Esophagus (tissue), 2 donors: ENCODE results near the gene PSMC3. TPM values are rescaled to one million over a fixed set of nuclear protein-coding genes. Genes with fewer than 3 reads are reported as not detected.

Source experiments
- H3K27ac ChIP-seq, 2 donors: one replicate each; pipeline ENCODE4 v1.5.1; 2013; ENCODE audit warnings: low read depth in 2 of 2, mild to moderate bottlenecking in 2 of 2, inconsistent platforms in 1 of 2, low read length in 1 of 2, moderate library complexity in 1 of 2
- H3K27me3 ChIP-seq, 2 donors: one replicate each; pipeline ENCODE4 v1.6.1; 2013; ENCODE audit warnings: low read length in 2 of 2, control low read depth in 1 of 2, mild to moderate bottlenecking in 1 of 2; ENCODE audit not compliant: insufficient read depth in 2 of 2, control insufficient read depth in 1 of 2
- H3K36me3 ChIP-seq, 2 donors: one replicate each; pipeline ENCODE4 v1.6.1; 2013; ENCODE audit warnings: low read length in 1 of 2; ENCODE audit not compliant: control insufficient read depth in 2 of 2, insufficient read depth in 2 of 2
- H3K4me1 ChIP-seq, 2 donors: one replicate each; pipeline ENCODE4 v1.6.1; 2013; ENCODE audit warnings: low read length in 1 of 2; ENCODE audit not compliant: control insufficient read depth in 2 of 2, insufficient read depth in 2 of 2
- H3K4me3 ChIP-seq, 2 donors: one replicate each; pipeline ENCODE4 v1.5.1; 2013; ENCODE audit warnings: low read length in 2 of 2, mild to moderate bottlenecking in 2 of 2, low read depth in 1 of 2, moderate library complexity in 1 of 2
- H3K9me3 ChIP-seq, 2 donors: one replicate each; pipeline ENCODE4 v1.6.1; 2013; ENCODE audit warnings: mild to moderate bottlenecking in 2 of 2, low read depth in 1 of 2, low read length in 1 of 2, moderate library complexity in 1 of 2; ENCODE audit not compliant: control insufficient read depth in 2 of 2, insufficient read depth in 1 of 2
- WGBS, 2 donors: extraction: QIAGEN DNeasy Blood & Tissue Kit; methylation state at CpG; one replicate each; pipeline ENCODE4 v1.1.7; 2013; 5-methylcytosine and 5-hydroxymethylcytosine counted together
- polyA plus RNA-seq, 2 donors: library from polyadenylated mRNA; stranded (reverse); fragments of 200-250 nt; gene quantifications; one replicate each; pipeline ENCODE4 v1.2.3, GENCODE V29; 2013
- donor health status: healthy with polysubstance abuse.
- donor health status: Bipolar disorder and iron deficiency.

Gene PSMC3
- polyA plus RNA-seq, 2 donors, result 90.3 to 137 TPM

DNA sequence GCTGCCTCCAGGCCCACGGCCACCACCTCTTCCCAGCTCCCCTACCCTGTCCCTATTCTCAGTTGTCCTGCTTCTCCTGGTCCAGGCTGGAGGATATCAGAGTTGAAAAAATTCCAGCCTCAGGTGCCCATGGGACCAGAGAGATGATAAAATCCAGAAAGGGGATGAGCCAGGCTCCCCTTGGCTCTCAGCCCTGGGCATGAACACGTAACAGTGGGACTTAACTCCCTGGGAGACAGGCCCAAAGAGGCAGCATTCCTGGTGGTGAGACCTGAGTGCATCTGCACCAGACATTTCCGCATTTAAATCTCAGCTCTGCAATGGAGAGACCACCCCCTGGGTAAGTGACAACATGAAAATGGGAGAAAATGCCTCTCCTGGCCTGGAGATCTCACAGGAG lies 28.2 kb downstream of the PSMC3 start:
- H3K27me3 ChIP-seq, result no peaks in the 10 kb centered on the region
- H3K36me3 ChIP-seq, result no peaks in the 10 kb centered on the region
- H3K9me3 ChIP-seq, result no peaks in the 10 kb centered on the region
- H3K4me1 ChIP-seq, result peaks cover 0 to 15% of the 10 kb centered on the region in 2 donors
- H3K27ac ChIP-seq, result peak overlapping the region in 1 of 2 donors; percentile 0
- H3K4me3 ChIP-seq, result no peak overlapping the region
- 62 to 76% methylated on average over 3 of the region's 3 CpGs for WGBS, 2 donors

DNA sequence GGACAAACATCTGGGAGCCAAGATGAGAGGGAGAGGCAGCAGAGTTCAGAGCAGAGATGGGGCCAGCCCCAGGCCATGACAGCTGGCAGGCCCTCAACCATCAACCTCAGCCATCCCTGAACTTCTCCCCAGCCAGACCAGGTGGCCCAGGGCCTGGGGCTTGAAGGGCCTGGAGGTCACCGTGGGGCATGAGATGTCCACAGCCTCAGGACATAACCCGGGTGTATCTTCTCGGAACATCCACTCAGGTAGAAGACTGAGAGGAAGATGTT lies 30.3 kb downstream of the PSMC3 start:
- H3K27me3 ChIP-seq, result no peaks in the 10 kb centered on the region
- peak overlapping the region in 1 of 2 donors; percentile 17 for H3K27ac ChIP-seq
- peaks cover 0 to 15% of the 10 kb centered on the region in 2 donors for H3K4me1 ChIP-seq
- no peaks in the 10 kb centered on the region for H3K36me3 ChIP-seq
- no peaks in the 10 kb centered on the region for H3K9me3 ChIP-seq
- no peak overlapping the region for H3K4me3 ChIP-seq
- whole genome bisulfite sequencing, 2 donors, result 80 to 83% methylated on average over 3 of the region's 3 CpGs

DNA sequence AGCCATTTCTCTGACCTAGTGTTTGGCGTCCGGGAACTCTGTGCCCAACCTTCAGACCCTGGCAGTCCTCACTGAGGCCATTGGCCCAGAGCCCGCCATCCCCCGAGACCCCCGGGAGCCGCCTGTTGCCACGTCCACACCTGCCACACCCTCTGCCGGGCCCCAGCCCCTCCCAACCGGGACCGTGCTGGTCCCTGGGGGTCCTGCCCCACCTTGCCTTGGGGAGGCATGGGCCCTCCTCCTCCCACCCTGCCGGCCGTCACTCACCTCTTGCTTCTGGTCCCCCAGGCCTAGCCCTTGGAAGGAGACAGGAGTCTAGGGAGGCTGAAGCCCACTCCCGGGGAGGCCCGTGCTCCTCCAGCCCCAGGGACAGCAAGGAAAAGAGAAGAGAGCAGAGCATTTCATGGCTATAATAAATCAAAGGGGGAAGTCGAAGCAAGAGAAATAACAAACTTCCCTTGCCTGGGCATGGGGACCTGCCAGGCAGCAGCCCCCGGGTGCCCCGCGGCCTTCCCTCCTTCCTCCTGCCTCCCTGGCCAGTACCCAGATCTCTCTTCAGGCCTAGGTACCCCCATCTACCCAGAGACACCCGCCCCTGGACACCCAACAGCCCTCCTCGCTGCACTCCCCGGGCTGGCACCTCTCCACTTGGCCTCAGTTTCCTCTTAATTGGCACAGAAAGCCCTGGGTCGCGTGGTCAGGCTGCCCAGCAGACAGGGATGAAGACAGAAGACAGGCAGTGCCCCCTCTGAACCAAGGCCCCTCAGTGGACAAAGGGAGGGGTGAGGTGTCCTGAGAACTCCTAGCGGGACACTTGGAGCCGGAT lies 30.8 kb downstream of the PSMC3 start:
- no peak overlapping the region for H3K4me3 ChIP-seq
- H3K36me3 ChIP-seq, result no peaks in the 10 kb centered on the region
- 75 to 81% methylated on average over 24 to 25 of the region's 25 CpGs for WGBS, 2 donors
- H3K27me3 ChIP-seq, result no peaks in the 10 kb centered on the region
- peaks cover 0 to 14% of the 10 kb centered on the region in 2 donors for H3K4me1 ChIP-seq
- peak overlapping the region; percentile 56 to 78 for H3K27ac ChIP-seq
- H3K9me3 ChIP-seq, result no peaks in the 10 kb centered on the region

DNA sequence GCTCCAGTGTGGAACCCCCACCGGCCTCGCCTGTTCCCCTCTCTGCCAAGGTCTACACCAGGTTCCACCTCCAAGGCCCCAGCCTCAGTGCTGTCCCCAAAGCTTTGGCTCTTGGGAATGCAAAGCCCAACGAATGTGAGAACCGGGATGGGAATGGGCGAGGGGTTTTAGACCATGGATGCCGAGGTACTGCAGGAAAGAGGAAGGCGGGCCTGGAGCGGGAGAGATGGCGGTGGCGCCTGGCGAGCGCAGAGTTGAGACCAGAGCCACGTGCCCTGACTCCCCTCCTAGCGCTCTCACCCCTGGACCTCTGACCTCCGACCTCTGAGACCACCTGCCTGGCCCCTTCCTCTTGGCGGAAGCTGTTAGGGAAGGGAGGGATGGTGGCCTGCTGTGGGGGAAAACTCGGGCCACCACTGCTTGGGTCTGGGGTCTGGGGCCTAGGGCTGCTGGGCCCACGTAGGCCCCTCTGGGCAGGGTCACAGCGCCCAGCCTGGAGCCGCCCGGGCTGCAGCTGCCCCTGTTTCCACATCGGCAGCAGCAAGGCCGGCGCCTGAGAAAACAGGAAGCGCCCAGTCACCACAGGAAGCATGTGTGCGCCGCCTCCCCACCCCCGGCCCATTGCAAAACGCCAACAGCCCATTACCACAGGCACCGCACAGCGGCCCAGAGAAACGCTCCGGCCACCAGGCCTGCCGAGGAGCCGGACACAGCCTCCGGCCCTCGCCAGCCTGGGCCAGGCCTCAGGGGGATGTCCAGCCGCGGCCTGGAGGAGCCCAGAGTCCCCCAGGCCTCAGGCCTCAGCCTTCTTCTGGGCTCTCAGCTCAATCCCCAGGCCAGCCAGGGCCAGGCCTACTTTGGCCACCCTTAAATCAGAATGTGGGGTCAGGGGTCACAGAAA lies 31.7 kb downstream of the PSMC3 start:
- 67 to 74% methylated on average over 39 of the region's 39 CpGs for WGBS, 2 donors
- H3K36me3 ChIP-seq, result no peaks in the 10 kb centered on the region
- no peaks in the 10 kb centered on the region for H3K27me3 ChIP-seq
- peaks cover under 1 to 11% of the 10 kb centered on the region in 2 donors for H3K4me1 ChIP-seq
- no peaks in the 10 kb centered on the region for H3K9me3 ChIP-seq
- peak overlapping the region; percentile 63 to 78 for H3K27ac ChIP-seq
- no peak overlapping the region for H3K4me3 ChIP-seq

DNA sequence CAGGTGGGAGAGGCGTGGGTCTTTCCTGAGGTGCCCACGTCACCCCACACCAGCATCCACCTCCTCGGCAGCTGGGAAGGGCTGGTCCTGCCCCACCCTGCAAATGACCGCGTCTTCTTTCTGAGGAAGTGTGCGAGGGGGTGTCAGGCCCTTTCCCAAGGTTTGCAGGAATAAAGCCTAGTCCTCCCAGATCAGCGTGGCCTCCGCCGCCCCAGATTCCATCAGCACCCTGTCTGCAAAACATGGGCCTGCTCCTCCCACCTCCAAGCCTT lies 32.3 kb downstream of the PSMC3 start:
- H3K9me3 ChIP-seq, result no peaks in the 10 kb centered on the region
- no peaks in the 10 kb centered on the region for H3K27me3 ChIP-seq
- peak overlapping the region; percentile 63 to 76 for H3K27ac ChIP-seq
- no peak overlapping the region for H3K4me3 ChIP-seq
- H3K4me1 ChIP-seq, result peaks cover 2 to 16% of the 10 kb centered on the region in 2 donors
- H3K36me3 ChIP-seq, result no peaks in the 10 kb centered on the region
- WGBS, 2 donors, result 80 to 86% methylated on average over 9 of the region's 9 CpGs

DNA sequence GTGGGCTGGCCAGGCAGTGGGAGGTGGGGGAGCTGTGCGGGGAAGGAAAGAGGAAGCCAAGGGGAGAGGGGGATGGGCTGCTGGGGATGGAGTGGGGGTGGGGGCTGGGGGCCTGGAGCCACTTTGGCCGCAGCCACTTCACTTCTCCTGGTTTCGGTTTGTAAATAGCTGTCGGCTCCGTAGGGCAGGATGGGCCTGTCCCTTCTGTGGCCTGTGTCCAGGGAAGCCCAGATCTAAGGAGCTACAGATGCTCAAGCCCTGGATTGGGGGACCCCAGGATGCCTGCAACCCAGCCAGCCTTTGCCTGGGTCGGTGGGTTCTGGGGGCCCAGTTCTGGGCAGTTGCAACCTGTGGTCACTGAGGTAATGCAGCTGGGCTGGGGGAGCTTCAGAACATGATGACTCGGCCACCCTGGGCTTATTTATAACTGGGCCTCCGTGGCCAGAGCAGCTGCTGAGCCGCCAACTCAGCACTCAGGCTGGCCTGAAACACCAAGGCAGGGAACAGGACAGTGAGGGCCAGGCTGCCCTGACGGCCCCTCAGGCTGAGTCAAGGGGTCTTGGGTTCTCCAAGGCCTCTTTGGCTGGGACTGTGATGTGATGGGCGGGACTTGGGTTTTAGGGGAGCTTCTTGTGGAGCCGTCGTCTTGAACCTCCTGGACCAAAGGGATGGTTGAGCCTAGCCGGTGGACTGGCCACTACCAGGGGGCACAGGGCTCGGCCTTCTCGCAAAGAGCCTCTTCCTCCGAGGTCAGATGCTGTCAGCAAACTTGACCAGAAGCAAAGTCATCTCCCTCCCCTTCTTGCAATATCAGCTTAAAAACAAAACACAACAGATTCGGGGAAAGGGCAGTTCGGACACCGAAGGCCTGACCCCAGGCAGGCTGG lies 32.8 kb downstream of the PSMC3 start:
- Histone ChIP-seq H3K27me3 (no peaks in the 10 kb centered on the region), H3K36me3 (no peaks in the 10 kb centered on the region), H3K27ac (peak overlapping the region; percentile 63 to 76), H3K9me3 (no peaks in the 10 kb centered on the region), H3K4me3 (no peak overlapping the region), H3K4me1 (peaks cover 2 to 14% of the 10 kb centered on the region in 2 donors)
- 78 to 79% methylated on average over 20 of the region's 20 CpGs for WGBS, 2 donors

DNA sequence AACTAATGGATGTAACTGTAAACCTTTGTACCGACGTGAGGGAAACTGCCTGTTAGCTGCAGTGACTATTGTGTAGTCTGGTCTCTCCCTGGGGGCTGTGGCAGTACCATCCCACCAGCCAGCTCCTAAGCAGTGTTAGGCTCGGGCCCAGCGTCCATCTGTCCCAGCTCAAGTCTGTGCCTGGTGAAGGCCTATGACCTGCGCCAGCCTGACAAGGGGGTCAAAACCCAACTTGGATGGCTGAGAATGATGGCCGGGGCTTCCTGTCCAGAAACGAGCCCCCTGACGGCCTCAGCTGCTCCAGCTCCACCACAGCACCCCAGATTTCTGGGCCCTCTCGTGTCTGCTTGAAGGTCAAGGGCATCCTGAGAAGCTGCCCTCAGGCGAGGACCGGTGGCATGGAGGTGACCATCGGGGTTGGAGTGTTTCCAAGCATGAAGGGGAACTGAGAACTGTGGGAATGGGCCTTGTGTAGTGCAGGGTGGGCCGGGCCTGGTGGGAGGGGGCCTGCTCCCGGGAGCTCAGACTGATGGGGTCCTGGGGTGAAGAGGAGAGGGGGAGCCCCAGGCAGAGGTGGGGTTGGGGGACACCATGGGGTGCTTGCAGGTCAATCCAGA lies 33.6 kb downstream of the PSMC3 start:
- Histone ChIP-seq H3K27ac (peak overlapping the region in 1 of 2 donors; percentile 1), H3K4me1 (peaks cover 2 to 17% of the 10 kb centered on the region in 2 donors), H3K36me3 (no peaks in the 10 kb centered on the region), H3K4me3 (no peak overlapping the region), H3K9me3 (no peaks in the 10 kb centered on the region), H3K27me3 (no peaks in the 10 kb centered on the region)
- WGBS, 2 donors, result 80 to 83% methylated on average over 14 of the region's 14 CpGs

DNA sequence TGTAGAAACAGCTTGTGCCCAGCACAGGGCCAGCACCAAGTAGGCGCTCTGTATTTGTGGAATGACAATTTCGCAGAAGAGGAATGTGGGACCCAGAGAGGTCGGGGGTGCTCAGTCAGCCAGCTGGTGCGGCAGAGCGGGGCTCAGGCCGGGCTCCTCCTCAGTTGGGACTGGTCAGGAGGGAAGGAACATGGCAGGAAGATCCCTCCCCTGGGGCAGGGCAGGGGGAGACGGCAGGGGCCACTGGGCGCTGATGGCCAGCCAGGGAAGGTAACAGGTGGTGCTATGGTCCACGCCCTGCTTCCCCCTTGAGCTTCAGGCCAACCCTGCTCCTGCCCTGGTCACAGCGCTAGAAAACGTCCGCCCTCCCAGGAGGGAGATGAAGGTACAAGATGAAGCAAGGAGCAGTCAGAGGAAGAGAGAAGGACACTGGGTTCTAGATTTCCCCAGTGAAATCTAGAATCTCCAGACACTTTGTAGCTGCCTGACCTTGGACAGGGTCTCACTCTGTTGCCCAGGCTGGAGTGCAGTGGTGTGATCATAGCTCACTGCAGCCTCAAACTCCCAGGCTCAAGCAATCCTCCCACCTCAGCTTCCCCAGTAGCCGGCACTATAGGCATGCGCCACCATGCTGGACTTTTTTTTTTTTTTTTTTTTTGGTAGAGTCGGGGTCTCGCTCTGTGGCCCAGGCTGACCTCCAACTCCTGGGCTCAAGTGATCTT lies 34.4 kb downstream of the PSMC3 start:
- H3K9me3 ChIP-seq, result no peaks in the 10 kb centered on the region
- no peaks in the 10 kb centered on the region for H3K27me3 ChIP-seq
- H3K4me1 ChIP-seq, result peaks cover 2 to 17% of the 10 kb centered on the region in 2 donors
- H3K4me3 ChIP-seq, result no peak overlapping the region
- H3K27ac ChIP-seq, result no peak overlapping the region
- 85 to 91% methylated on average over 16 of the region's 16 CpGs for WGBS, 2 donors
- no peaks in the 10 kb centered on the region for H3K36me3 ChIP-seq
